ENCODE data around the gene BCL11A.

The BCL11A gene

DNA sequence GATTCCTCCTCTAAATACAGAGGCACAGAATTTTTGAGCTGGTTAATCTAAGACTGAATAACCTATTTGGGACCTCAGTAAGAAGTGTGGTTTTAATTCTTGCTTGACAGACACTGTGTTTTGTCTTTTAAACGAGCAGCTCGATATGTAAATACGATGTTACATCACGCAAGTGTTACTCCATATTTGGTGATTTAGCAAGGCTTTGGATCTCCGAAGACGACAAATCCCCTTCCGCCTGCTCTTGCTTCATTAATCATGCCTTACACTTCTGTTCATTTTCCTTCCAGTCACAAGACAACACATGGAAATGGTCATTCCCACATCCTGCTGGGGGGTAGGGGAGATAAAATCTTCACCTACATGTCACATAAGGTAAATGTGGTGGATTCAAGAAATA lies 9.4 kb downstream of the BCL11A start:
- DNase-seq = no peak

DNA sequence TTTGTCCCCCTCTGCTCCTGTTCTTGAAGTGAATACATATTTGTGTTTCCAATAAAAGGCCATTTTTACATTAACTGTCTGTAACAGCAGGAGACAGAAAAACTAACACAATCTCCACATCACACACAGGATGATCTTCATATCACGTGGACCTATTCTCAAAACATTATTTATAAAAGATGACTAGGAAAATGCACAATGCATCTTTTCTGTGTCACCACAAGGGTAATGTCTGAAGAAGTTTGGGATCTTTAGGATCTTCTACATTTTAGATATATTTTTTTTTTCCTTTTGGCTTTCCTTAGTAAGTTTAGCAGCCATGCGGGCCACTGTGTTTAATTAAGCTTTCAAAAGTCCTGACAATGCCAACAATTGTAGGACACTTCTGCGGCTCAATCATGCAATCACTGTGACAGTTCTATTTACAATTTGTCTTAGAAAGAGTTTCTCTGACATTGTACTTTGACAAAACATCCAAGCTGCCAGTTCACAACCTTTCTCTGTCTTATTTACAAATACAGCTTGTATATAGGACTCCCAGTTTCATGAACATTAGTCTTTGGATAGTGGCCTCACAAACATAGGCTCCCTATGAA lies 12.3 kb downstream of the BCL11A start:
- no peak for DNase-seq

- DNase-seq = no peak
These were observed 13.4 kb downstream of the BCL11A start for GRCh38 chr2:60540074-60540473.

GRCh38 chr2:60539140-60539539 lies 14.3 kb downstream of the BCL11A start:
- DNase-seq = no peak

GRCh38 chr2:60538101-60538500 lies 15.4 kb downstream of the BCL11A start:
- DNase-seq = no peak

- no peak for DNase-seq
These were observed 16.7 kb downstream of the BCL11A start for GRCh38 chr2:60536746-60537145.

DNA sequence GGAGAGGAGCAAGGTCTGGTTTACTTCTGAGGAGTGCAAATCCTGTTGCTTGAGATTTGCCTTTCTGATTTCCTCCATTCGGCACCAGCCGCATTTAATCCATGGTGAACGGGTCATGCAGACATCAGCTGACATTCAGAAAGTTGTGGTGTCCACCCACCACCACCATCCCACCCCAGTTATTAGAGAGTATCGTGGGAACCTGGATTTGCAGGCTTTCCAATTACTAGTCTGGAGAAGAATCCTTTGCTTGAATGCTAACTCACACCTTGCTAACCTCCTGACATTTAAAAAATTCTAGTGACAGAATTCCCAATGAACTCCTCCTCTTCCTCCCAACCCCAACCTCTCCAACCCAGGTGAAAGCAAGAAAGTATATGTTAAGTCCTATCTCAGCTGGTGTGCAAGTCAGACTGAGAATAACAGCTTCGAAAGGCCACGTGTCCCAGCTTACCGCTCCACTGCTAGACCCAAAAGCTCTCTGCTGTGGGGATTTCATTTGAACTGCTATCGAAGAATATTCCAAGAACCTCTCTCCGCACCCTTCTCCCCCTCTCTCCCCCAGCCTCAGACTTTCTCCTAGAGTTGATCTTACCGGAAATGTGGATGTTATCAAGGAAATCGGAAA lies 17.7 kb downstream of the BCL11A start:
- DNase-seq = no peak

DNA sequence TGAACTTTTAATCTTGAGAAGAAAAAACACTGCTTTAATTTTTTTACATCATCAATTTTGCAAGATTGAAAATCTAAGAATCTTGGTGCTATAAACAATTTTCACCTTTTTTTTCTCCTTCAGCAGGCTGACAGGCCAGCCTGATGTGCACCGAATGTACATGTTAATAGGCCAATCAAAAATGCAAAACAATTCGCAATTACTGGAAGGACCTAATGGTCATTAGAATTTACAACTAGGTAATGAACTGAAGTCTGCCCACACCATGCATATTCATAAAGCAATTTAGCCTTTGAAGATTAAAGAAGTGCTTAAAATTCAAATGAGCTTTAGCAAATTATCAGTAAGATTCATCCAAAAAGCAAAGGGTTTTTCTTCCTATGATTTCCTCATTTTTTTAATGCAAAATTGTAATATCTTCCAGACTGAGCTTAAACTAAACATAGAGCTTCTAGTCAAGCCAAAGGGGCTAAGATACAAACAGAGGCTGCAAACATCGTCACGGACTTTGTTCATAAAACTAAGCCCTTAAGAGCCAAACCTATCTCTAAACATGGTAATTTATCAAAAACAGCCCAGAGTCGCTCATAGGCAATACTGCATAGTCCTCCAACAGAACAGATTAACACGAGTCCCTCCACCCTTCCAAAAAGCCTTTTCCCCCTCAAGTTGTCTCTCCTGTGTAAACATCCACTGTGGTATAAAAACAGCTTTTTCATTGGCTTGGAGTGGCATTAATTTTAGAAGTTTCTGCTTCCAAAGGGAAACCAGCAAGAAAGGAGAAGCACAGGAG lies 18.4 kb downstream of the BCL11A start:
- DNase-seq = no peak

DNA sequence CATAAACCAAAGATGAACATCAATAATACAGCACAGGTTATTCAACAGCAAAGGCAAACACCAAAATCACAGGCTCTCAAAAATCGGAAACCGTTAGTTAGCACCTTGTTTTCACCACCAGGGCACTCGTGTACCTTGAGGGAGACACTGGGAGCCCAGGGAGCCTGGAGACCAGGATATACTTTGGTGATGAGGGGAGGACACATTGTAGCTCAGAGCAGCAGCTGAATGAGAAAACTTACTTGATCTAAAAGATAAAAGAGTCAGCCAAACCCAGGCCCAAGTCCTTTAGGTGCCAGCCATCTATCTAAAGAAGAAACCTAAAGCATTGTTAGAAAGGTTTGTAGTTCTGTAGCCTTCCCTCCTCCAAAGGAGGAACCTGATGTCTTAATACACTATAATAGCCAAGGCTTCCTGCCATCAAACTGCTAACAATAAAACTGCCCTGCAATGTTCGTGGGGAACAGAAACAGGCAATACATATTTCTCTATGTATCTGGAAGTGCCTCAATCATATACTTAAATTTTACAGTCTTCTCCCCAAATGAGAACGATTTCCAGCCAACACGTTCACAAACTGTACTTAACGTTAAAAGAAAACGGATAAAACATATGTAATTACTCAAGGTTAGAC lies 19.3 kb downstream of the BCL11A start:
- no peak for DNase-seq

DNA sequence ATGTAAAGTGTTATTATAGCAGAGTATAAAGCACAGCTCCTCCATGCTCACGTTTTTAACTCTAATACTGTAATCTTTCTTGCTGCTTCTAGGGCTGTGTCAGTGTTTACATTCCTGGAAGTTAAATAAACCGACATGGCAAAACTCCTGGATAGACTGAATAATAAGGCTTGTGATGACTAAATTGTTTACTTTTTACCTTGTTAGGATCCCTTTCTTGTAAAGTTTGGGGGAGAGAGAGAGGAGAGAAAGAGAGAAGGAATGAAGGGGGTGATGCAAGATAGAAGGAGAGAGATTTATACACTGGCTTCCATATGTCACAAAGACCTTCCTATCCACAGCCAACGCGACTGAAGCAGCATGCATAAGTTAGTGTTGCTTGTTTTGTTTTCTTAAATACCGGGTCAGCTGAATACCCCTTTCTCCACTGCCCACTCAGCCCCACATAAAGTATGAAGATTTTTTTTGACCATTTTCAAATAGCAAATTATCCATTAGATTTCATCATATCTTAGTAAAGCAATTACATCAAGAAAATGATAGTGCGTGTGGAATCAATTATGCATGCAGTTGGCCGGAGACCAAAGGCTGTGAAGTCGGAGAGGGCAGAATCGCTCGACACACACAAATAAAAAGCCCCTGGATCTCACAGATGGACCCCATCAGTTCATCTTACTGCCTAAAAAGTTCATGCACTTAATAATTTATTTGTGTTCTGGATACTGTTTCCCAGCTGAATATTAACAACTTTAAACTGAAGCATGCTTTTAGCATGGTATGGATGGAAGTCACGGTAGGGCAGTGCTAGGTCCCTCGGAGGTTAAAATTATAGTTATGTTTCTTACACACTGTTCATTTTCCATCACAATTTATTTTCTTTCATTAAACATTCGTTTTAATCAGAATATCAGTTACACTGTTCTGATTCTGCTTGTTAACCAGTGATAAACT lies 20.1 kb downstream of the BCL11A start:
- no peak for DNase-seq

- no peak for DNase-seq
These were observed 21.0 kb downstream of the BCL11A start for GRCh38 chr2:60532421-60532820.

DNA sequence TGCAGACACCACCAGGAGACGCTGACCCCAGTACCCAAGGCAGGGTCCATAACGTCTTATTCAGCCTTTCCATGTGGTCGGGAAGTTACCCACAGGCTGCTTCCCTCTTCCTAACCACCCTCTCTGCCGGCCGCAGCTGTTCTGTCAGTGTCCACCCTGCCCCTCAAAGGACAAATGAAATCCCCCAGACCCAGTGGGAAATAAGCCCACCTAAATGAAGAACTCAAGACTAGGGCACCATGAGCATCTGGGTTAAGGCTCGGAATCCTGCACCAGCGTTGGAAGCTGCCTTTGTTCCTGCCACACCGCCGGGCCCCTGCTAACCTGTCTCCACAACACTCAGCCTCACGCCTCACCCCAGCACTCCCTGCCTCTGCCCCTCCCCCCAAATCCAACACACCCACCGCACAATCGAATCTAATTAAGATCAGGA lies 21.7 kb downstream of the BCL11A start:
- DNase-seq = no peak

GRCh38 chr2:60530660-60531281 lies 22.7 kb downstream of the BCL11A start:
- no peak for DNase-seq

DNA sequence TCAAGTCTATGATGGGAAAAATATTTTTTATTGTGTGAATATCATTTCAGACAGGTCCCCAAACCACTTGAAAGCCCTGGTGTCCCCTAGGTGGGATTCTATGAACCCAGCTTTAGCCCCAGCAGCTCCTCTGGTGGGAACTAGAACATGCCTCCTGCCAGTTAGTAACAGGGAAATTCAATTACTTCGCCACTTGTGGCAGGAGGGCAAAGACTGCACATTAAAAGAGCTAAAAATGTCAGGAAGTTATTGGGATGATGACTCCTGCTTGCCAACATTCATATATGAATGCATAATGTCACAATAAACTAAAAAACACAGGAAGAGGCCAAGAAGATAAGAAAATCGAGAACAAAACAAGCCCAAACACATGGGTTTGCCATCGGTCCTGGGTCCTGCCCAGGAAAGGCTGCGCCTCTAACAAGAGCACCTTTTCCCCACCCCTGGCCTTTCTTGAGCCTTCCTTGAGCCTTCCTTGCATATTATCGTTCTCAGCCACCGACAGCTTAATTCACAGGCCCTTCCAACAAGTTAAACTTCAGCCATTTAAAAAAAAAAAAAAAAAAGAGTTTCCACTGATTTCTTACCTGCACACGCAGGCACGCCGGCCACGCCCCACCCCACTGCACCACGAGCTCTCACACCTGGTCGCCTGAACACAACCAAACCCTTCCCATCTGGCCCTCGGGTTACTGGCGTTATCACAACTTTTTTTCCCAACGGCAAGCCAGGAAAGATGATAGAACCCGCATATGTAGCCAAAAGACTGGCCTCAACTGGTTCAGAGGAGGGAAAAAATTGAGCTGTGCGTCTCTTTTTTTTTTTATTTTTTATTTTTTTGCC lies 23.4 kb downstream of the BCL11A start:
- DNase-seq = no peak

- no peak for DNase-seq
These were observed 24.2 kb downstream of the BCL11A start for GRCh38 chr2:60529136-60529784.

- no peak for DNase-seq
These were observed 25.0 kb downstream of the BCL11A start for GRCh38 chr2:60528281-60529020.

GRCh38 chr2:60527762-60528161 lies 25.7 kb downstream of the BCL11A start:
- no peak for DNase-seq

- no peak for DNase-seq
These were observed 26.8 kb downstream of the BCL11A start for GRCh38 chr2:60526623-60527022.

- no peak for DNase-seq
These were observed 27.6 kb downstream of the BCL11A start for GRCh38 chr2:60525899-60526298.

DNA sequence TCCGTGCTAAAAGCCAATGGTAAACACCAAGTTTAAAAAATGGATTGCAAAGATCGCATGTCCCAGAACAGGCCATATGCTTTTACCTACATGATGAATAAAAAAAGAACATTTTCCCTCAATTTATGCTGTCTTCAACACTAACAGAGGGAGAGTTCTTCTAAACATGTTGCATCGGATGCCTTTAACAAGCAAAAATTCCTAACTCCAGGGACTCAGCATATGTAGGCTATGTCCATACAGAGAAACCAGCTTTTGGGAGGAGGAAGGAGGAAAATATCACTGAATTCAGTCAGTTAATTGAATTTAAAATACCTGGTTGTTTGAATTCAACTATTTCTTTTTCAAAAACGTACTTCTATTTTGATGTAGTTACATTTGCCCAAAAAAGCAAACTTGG lies 28.6 kb downstream of the BCL11A start:
- no peak for DNase-seq
